Kidney epithelial cell (primary cell): Measurements from ENCODE around the gene ANKZF1. TPM values are rescaled to one million over a fixed set of nuclear protein-coding genes. Genes with fewer than 3 reads are reported as not detected.

Source experiments
- DNase-seq: peaks from one replicate; pipeline ENCODE4 v3.0.0-alpha.2; 2010; ENCODE audit warnings: low read depth
- H3K27me3 ChIP-seq: 2 replicates; pipeline ENCODE4 v1.6.0; 2011; ENCODE audit warnings: low read length; ENCODE audit not compliant: control insufficient read depth, insufficient read depth
- H3K36me3 ChIP-seq: 2 replicates; pipeline ENCODE4 v1.5.1; 2011; ENCODE audit warnings: low read length; ENCODE audit not compliant: control insufficient read depth, insufficient read depth
- H3K4me3 ChIP-seq: 2 replicates; pipeline ENCODE4 v1.5.1; 2011; ENCODE audit warnings: low read depth, mild to moderate bottlenecking, control low read depth, low read length
- total RNA-seq: library from RNA; depleted of rRNA; stranded (reverse); fragments of >200 nt; gene quantifications from 2 replicates; pipeline ENCODE4 v1.2.3, GENCODE V29; 2015
- TF ChIP-seq, protein P1 (sequence below): IDR thresholded peaks from 2 replicates; pipeline ENCODE4 v1.5.1; 2011; ENCODE audit warnings: mild to moderate bottlenecking, moderate library complexity, low read length, control low read depth, inconsistent platforms; ENCODE audit not compliant: insufficient read depth, poor library complexity, severe bottlenecking

ANKZF1 gene
- total RNA-seq, 1 donor from 2014 or later = 52.3 TPM

DNA sequence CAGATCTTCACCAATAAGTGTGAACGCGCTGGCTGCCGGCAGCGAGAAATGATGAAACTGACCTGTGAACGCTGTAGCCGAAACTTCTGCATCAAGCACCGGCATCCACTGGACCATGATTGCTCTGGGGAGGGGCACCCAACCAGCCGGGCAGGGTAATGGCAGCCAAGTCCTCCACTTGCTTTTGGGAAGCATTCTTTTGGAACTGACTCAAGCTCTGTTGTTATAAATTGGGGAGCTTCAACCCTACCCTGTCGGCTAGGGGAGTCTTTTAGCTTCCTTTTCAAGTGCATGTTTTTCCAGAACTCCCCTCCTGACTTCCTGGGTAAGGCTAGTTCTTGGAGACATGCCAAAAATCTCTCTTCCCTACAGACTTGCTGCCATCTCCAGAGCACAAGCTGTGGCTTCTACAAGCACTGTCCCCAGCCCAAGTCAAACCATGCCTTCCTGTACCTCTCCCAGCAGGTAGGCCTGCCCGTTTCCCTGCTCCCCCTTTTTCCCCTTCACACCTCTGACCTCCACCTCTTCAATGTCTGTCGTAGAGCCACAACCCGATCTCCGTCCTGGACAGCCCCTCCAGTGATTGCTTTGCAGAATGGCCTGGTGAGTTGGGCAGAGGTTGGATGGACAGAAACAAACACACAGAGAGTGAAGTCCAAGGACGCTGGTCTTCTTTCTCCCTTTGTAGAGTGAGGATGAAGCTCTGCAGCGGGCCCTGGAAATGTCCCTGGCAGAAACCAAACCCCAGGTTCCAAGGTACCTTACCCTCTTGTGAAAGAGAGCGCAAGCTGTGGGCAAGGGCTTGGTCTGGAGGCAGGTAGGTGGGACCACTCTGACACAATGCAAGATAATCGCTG lies 21.5 kb upstream of the ANKZF1 start:
- TF ChIP-seq, protein P1, sequence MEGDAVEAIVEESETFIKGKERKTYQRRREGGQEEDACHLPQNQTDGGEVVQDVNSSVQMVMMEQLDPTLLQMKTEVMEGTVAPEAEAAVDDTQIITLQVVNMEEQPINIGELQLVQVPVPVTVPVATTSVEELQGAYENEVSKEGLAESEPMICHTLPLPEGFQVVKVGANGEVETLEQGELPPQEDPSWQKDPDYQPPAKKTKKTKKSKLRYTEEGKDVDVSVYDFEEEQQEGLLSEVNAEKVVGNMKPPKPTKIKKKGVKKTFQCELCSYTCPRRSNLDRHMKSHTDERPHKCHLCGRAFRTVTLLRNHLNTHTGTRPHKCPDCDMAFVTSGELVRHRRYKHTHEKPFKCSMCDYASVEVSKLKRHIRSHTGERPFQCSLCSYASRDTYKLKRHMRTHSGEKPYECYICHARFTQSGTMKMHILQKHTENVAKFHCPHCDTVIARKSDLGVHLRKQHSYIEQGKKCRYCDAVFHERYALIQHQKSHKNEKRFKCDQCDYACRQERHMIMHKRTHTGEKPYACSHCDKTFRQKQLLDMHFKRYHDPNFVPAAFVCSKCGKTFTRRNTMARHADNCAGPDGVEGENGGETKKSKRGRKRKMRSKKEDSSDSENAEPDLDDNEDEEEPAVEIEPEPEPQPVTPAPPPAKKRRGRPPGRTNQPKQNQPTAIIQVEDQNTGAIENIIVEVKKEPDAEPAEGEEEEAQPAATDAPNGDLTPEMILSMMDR = no peak
- DNase-seq = no peak
- Histone ChIP-seq H3K4me3 (no peak overlapping the region), H3K27me3 (no peaks in the 10 kb centered on the region), H3K36me3 (peaks cover 5% of the 10 kb centered on the region)

DNA sequence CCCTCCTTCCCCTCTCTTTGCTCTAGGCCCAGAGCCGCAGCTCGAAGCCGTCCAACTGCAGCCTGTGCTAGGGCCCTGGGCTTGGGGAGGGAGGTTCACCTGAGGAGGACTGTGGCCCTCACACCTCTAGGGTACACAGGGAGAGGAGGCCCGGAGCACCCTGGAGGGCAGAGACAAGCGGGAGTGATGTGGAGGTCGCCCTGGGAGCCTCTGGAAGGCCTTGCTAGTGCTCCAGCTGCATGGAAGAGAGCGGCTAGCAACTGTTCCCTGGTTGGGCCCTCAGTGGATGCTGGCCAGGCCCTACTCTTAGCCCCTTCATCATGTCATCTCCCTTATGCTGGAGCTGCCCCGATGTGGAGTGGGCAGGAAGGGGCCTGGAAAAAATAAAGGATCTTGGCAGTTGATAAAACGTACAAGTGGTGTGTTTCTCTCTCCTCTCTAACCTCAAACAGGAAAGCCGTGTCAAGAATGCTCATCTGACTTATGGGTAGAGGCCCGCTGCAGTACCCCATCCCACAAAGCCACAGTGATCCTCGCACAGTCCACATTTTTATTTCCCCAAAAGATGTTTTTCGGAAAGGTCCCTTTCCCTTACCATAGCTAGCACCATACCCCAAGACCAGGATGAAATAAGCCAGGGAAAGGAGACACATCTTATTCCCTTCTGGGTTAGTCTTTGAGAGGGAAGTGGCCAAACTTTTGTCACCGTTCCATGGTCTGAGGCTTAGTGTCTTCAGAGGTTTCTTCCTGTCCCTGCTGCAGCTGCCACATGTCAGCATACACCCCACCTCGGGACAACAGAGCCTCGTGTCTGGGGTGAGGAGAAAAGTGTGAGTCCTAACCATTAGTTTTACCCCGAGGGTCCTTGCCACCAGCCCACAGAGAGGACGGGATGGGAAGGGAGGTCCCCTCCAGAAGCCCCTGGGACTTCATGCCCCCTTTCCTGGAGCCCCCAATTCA lies 20.1 kb upstream of the ANKZF1 start:
- no peak for DNase-seq
- Histone ChIP-seq H3K27me3 (no peaks in the 10 kb centered on the region), H3K4me3 (no peak overlapping the region), H3K36me3 (peaks cover 6% of the 10 kb centered on the region)
- TF ChIP-seq, protein P1 = no peak

DNA sequence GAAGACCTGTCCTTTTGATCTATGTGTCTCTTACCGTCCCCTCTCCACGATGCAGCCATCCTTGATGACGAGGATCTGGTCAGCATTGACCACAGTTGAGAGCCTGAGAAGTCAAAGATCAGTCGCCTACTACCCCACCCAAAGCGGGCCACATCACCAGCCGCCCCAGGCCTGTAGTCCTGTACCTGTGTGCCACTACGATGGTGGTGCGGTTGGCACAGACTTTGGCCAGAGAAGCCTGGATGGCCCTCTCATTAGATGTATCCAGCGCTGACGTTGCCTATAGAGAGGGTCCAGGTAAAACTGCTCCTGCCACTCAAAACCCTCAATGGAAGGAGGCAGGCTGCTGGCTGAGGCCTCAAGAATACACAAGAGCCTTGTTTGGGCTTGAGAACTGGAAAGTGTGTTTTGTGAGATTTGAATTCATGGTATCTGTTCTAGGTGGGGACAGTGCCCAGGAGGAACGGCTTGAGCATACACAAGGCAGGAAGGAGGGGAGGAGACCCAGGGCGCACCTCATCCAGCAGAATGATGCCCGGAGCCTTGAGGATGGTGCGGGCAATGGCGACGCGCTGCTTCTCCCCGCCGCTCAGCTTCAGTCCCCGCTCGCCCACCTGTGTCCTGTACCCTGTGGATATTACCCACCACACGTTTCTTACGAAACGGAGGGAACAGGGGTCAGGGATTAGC lies 19.3 kb upstream of the ANKZF1 start:
- H3K4me3 ChIP-seq = no peak overlapping the region
- no peaks in the 10 kb centered on the region for H3K27me3 ChIP-seq
- TF ChIP-seq, protein P1 = no peak
- no peak for DNase-seq
- H3K36me3 ChIP-seq = peaks cover 6% of the 10 kb centered on the region

DNA sequence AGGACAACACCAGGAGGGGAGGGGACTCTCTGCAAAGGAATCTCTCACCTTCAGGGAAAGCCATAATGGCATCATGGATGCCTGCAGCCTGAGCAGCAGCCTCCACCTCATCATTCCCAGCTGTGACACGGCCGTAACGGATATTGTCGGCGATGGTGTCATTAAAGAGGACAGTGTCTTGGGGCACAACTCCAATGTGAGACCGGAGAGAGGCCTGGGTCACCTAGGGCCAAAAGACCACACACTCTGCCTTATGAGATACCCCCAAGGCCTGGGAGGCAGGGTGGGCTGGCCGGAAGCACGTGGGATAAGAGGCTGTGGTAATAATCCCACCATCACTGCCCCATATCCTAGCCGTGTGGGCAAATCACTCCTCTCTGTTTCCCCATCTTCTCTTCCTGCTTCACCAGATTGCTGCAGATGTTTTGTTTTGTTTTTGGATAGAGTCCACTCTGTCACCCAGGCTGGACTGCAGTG lies 18.7 kb upstream of the ANKZF1 start:
- Histone ChIP-seq H3K4me3 (no peak overlapping the region), H3K36me3 (peaks cover 6% of the 10 kb centered on the region), H3K27me3 (no peaks in the 10 kb centered on the region)
- TF ChIP-seq, protein P1 = no peak
- DNase-seq = no peak

DNA sequence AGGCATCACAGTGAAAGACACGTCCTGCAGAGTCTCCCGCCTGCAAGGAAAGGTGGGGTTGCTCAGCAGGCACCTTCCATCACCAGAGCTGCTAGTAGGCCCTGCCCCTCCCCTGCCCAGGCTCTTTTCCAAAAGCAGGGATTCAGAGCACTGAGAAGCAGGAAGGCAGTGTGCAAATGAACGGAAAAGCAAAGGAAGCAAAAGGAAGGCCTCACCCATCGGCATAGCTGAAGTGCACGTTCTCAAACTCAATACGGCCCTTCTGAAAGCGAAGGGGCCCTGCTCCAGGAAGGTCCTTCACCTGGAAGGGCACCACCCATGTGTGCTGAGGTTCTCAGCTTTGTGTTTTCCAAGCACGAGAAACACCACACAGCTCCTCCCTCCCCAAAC lies 16.6 kb upstream of the ANKZF1 start:
- no peak overlapping the region for H3K4me3 ChIP-seq
- H3K36me3 ChIP-seq = peaks cover 6% of the 10 kb centered on the region
- no peaks in the 10 kb centered on the region for H3K27me3 ChIP-seq
- DNase-seq = no peak
- TF ChIP-seq, protein P1 = no peak
